ENCODE results near the gene BAZ1B.
"Not testable (repeated sequence)": the region's sequence is repeated elsewhere in the genome, so short reads cannot be mapped to it uniquely, and the experiment has no call there.

BAZ1B gene

DNA sequence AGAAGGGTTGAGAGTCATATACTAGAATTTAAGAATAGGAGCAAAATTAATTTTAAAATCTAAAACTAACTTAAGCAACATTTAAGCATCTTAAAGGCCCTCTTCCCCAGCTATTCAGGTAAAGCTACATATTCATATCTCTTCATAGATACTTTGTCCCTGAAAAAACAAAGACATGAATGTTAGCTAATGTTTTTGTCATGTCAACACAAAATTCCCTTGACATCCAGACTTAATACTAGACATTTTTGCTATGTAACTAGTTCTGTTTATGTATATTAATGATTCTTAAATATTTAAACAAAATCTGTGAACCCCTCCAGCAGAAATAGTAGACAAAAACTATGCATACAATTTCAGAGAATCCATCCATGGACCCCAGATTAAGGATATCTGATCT is 43.5 kb downstream of the BAZ1B start:
- Histone ChIP-seq H3K36me3 (ENCODE audit: control insufficient read depth, insufficient read depth, low read length) (peaks cover 39% of the 10 kb centered on the region), H3K27ac (ENCODE audit: insufficient read depth, low read depth, low read length, poor library complexity, severe bottlenecking) (no peak overlapping the region)

DNA sequence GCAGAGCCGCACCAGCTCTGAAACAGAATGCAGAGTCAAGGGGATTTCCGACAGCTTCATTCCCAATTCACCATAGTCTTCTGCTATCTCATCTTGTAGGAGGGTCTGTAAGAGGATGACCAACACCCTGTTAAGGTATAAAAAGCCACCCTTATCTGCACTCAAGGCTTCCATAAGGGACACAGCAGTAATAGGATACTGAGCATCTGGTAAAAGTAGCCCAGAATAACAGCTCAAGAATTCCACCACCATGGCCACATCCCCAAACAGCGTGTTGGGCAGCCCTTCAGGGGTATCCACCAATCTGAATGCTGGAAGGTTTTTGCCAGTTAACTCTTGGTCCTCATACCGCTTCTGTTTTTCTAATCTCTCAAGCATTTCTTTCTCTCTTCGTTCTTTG is 44.7 kb downstream of the BAZ1B start:
- Histone ChIP-seq H3K9me3 (ENCODE audit: control insufficient read depth, low read length) (no peaks in the 10 kb centered on the region), H3K36me3 (ENCODE audit: control insufficient read depth, insufficient read depth, low read length) (peaks cover 34% of the 10 kb centered on the region), H3K27me3 (ENCODE audit: control insufficient read depth, insufficient read depth, low read length, poor library complexity, severe bottlenecking) (no peaks in the 10 kb centered on the region), H3K4me3 (ENCODE audit: insufficient read depth, low read depth, low read length) (no peak overlapping the region), H3K27ac (ENCODE audit: insufficient read depth, low read depth, low read length, poor library complexity, severe bottlenecking) (no peak overlapping the region), H3K4me1 (ENCODE audit: control insufficient read depth, insufficient read depth, low read length) (no peaks in the 10 kb centered on the region)
- WGBS, 2 experiments, result 78% methylated on average over 5 of the region's 5 CpGs

More for the DNA sequence above, 43.5 kb downstream of the BAZ1B start:
- no peaks in the 10 kb centered on the region for H3K27me3 ChIP-seq (ENCODE audit: control insufficient read depth, insufficient read depth, low read length, poor library complexity, severe bottlenecking)
- H3K4me3 ChIP-seq (ENCODE audit: insufficient read depth, low read depth, low read length), result no peak overlapping the region
- H3K9me3 ChIP-seq (ENCODE audit: control insufficient read depth, low read length), result no peaks in the 10 kb centered on the region
- H3K4me1 ChIP-seq (ENCODE audit: control insufficient read depth, insufficient read depth, low read length), result no peaks in the 10 kb centered on the region

DNA sequence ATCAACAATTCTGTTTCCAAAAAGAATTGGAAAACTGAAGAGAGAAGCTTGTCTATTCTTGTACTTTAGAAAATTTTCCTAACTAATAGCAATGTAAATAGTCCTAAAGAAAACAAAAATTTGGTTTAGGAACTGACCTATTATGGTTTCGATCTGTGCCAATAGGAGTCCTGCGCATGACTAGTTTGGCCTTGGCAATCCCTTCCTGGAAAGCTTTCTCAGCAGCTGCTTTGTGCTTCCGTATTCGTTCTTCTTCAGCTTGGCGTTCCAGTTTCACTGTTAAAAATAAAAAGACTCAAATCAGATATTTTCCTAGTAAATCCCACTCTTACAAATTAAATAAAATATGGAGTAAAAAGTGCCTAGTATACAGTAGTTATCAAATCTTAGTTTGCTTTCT is 51.9 kb downstream of the BAZ1B start:
- Histone ChIP-seq H3K27ac (ENCODE audit: insufficient read depth, low read depth, low read length, poor library complexity, severe bottlenecking) (no peak overlapping the region), H3K4me3 (ENCODE audit: insufficient read depth, low read depth, low read length) (no peak overlapping the region), H3K27me3 (ENCODE audit: control insufficient read depth, insufficient read depth, low read length, poor library complexity, severe bottlenecking) (no peaks in the 10 kb centered on the region), H3K4me1 (ENCODE audit: control insufficient read depth, insufficient read depth, low read length) (no peaks in the 10 kb centered on the region), H3K9me3 (ENCODE audit: control insufficient read depth, low read length) (no peaks in the 10 kb centered on the region), H3K36me3 (ENCODE audit: control insufficient read depth, insufficient read depth, low read length) (peaks cover 36% of the 10 kb centered on the region)
- WGBS, 2 experiments, result 97 to 98% methylated on average over 5 of the region's 5 CpGs

DNA sequence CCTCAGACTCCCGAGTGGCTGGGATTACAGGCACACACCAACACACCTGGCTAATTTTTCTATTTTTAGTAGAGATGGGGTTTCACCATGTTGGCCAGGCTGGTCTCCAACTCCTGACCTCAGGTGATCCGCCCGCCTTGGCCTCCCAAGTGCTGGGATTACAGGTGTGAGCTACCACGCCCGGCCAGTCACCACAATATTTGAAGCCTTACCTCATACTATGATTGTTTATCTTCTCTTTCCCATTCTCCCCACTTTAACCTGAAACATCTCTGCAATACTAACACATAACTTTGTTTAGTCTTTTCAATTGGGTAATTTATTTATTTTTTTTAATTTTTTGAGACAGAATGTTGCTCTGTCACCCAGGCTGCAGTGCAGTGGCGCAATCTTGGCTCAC is 55.0 kb downstream of the BAZ1B start:
- H3K9me3 ChIP-seq (ENCODE audit: control insufficient read depth, low read length); H3K27me3 ChIP-seq (ENCODE audit: control insufficient read depth, insufficient read depth, low read length, poor library complexity, severe bottlenecking); H3K4me1 ChIP-seq (ENCODE audit: control insufficient read depth, insufficient read depth, low read length); H3K27ac ChIP-seq (ENCODE audit: insufficient read depth, low read depth, low read length, poor library complexity, severe bottlenecking); H3K4me3 ChIP-seq (ENCODE audit: insufficient read depth, low read depth, low read length): not testable (repeated sequence)
- H3K36me3 ChIP-seq (ENCODE audit: control insufficient read depth, insufficient read depth, low read length), result peaks cover 67% of the 10 kb centered on the region
- WGBS, 2 experiments, result 94 to 95% methylated on average over 6 of the region's 6 CpGs

DNA sequence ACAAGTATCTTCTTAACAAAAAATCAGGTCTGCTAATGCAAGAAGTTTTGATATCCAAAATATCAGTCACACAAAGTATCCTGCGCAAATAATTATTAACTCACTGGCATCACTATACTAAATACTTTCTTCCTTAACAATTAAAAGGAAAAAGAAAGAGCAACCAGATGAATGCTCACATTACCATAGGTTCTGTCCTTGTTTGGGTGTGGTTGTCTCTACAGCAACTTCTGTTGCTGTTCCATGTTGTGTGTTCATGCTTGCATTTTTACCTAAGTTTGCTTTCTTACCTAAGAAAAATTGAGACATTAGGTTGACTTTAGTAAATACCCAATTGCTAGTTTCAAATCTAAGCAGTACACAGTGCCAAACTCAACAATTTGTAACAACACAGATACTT is 56.0 kb downstream of the BAZ1B start:
- no peak overlapping the region for H3K27ac ChIP-seq (ENCODE audit: insufficient read depth, low read depth, low read length, poor library complexity, severe bottlenecking)
- H3K9me3 ChIP-seq (ENCODE audit: control insufficient read depth, low read length), result no peaks in the 10 kb centered on the region
- no peaks in the 10 kb centered on the region for H3K4me1 ChIP-seq (ENCODE audit: control insufficient read depth, insufficient read depth, low read length)
- H3K4me3 ChIP-seq (ENCODE audit: insufficient read depth, low read depth, low read length), result no peak overlapping the region
- peaks cover 71% of the 10 kb centered on the region for H3K36me3 ChIP-seq (ENCODE audit: control insufficient read depth, insufficient read depth, low read length)
- no peaks in the 10 kb centered on the region for H3K27me3 ChIP-seq (ENCODE audit: control insufficient read depth, insufficient read depth, low read length, poor library complexity, severe bottlenecking)
- 100% methylated on average over 1 of the region's 1 CpG for WGBS, 2 experiments

DNA sequence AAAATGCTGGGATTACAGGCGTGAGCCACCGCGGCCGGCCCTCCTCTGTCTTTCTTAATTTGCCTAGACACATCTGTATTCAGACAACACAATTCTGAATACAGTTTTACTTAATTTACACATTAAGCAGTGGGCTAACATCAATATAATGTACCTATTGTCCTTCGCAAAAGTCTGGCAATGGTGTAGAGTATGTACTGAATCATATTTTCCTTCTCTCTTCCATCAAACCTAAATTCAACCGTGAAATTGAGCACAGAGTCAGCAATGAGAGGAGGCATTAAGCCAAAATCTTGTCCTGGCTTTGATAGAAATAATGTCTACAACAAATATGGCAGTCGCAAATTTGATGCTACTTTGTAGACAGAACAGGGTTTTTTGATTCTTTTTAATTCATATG is 58.1 kb downstream of the BAZ1B start:
- Histone ChIP-seq H3K4me3 (ENCODE audit: insufficient read depth, low read depth, low read length) (no peak overlapping the region), H3K27me3 (ENCODE audit: control insufficient read depth, insufficient read depth, low read length, poor library complexity, severe bottlenecking) (no peaks in the 10 kb centered on the region), H3K4me1 (ENCODE audit: control insufficient read depth, insufficient read depth, low read length) (no peaks in the 10 kb centered on the region), H3K27ac (ENCODE audit: insufficient read depth, low read depth, low read length, poor library complexity, severe bottlenecking) (no peak overlapping the region), H3K36me3 (ENCODE audit: control insufficient read depth, insufficient read depth, low read length) (peaks cover 75% of the 10 kb centered on the region), H3K9me3 (ENCODE audit: control insufficient read depth, low read length) (no peaks in the 10 kb centered on the region)
- WGBS, 2 experiments, result 95 to 96% methylated on average over 7 of the region's 7 CpGs

DNA sequence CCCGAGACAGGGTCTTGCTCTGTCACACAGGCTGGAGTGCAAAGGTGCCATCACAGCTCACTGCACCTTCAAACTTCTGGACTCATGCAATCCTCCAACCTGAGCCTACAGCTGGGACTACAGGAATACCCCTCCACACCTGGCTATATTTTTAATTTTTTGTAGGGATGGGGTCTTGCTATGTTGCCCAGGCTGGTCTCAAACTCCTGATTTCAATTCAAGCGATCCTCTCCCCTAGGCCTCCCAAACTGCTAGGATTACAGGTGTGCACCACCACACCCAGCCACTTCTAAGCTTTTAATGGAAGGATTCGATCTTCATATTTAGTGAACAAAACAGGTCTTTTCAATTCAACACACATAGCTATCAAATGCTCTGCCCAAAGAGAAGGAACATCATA is 58.8 kb downstream of the BAZ1B start:
- Histone ChIP-seq H3K27ac (ENCODE audit: insufficient read depth, low read depth, low read length, poor library complexity, severe bottlenecking) (no peak overlapping the region), H3K4me1 (ENCODE audit: control insufficient read depth, insufficient read depth, low read length) (no peaks in the 10 kb centered on the region), H3K27me3 (ENCODE audit: control insufficient read depth, insufficient read depth, low read length, poor library complexity, severe bottlenecking) (no peaks in the 10 kb centered on the region), H3K4me3 (ENCODE audit: insufficient read depth, low read depth, low read length) (no peak overlapping the region), H3K36me3 (ENCODE audit: control insufficient read depth, insufficient read depth, low read length) (peaks cover 82% of the 10 kb centered on the region), H3K9me3 (ENCODE audit: control insufficient read depth, low read length) (no peaks in the 10 kb centered on the region)
- 88 to 90% methylated on average over 3 of the region's 3 CpGs for WGBS, 2 experiments

DNA sequence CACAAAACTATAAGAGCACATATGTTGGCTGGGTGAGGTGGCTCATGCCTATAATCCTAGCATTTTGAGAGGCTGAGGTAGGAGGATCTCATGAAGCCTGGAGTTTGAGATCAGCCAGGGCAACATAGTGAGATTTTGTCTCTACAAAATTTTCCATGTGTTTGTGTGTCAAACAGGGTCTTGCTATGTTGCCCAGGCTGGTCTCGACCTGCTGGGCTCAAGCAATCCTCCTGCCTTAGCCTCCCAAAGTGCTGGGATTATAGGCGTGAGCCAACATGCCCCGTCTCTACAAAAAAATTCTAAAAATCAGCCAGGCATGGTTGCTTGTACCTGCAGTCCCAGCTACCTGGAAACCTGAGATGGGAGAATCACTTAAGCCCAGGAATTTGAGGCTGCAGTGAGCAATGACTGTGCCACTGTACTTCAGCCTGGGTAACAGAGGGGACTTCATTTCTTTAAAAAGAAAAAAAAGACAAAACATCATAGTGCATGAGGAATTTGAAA is 60.3 kb downstream of the BAZ1B start:
- Histone ChIP-seq H3K9me3 (ENCODE audit: control insufficient read depth, low read length) (no peaks in the 10 kb centered on the region), H3K36me3 (ENCODE audit: control insufficient read depth, insufficient read depth, low read length) (peaks cover 83% of the 10 kb centered on the region)
- 95 to 97% methylated on average over 3 of the region's 3 CpGs for WGBS, 2 experiments

DNA sequence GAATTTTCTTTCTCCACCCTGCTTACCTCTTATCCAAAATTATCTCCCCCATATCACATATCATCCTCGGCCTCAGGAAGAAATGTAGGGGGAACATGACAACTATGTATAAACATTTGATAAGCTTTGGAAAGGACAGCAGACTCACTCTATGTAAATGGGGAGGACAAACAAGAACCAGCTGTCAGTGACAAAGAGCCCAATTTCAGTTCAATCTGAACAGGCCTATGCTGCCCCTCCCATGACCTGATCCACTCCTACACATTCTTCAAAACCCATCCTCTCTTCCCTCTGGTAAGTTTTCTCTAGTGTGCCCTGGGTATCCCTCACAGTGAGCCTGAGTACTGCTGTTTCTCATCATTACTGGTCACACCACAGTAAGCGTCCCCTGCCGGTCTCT is 67.7 kb downstream of the BAZ1B start:
- Histone ChIP-seq H3K9me3 (ENCODE audit: control insufficient read depth, low read length) (no peaks in the 10 kb centered on the region), H3K27me3 (ENCODE audit: control insufficient read depth, insufficient read depth, low read length, poor library complexity, severe bottlenecking) (no peaks in the 10 kb centered on the region), H3K4me1 (ENCODE audit: control insufficient read depth, insufficient read depth, low read length) (no peaks in the 10 kb centered on the region), H3K36me3 (ENCODE audit: control insufficient read depth, insufficient read depth, low read length) (peaks cover 55% of the 10 kb centered on the region), H3K27ac (ENCODE audit: insufficient read depth, low read depth, low read length, poor library complexity, severe bottlenecking) (no peak overlapping the region), H3K4me3 (ENCODE audit: insufficient read depth, low read depth, low read length) (no peak overlapping the region)
- WGBS, 2 experiments, result 87 to 93% methylated on average over 2 to 3 of the region's 3 CpGs

More for the DNA sequence above, 60.3 kb downstream of the BAZ1B start:
- Histone ChIP-seq H3K4me1 (ENCODE audit: control insufficient read depth, insufficient read depth, low read length) (no peaks in the 10 kb centered on the region), H3K4me3 (ENCODE audit: insufficient read depth, low read depth, low read length) (no peak overlapping the region), H3K27me3 (ENCODE audit: control insufficient read depth, insufficient read depth, low read length, poor library complexity, severe bottlenecking) (no peaks in the 10 kb centered on the region), H3K27ac (ENCODE audit: insufficient read depth, low read depth, low read length, poor library complexity, severe bottlenecking) (no peak overlapping the region)

DNA sequence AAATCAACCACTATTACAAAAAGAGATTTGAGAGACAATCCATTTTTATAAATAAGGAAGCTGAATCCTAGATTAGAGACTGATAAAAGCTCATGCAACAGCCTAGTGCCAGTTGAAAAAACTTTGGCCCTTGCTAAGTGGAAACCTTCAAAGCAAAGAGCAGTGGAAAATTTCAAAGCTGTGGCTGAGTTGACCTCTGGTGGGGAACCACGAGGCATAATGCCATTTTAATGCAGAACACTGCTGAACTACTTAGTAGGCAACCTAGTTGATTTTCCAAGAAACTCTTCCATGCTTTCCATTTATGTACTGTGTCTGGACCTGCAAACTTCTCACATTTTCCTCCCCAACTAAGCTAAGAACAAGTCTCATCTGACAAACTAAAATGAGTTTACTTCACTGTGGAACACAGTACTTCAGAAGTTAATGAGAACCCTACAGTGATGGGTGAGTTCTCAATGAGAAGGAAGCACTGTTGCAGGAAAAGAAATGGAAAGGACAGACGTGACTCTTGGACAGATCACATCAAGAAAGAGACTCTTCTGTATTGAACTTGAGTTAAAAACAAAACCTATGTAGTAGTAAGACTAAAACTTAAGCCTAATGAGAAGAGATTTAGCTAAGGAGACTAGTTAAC is 69.0 kb downstream of the BAZ1B start:
- no peak overlapping the region for H3K27ac ChIP-seq (ENCODE audit: insufficient read depth, low read depth, low read length, poor library complexity, severe bottlenecking)
- no peak overlapping the region for H3K4me3 ChIP-seq (ENCODE audit: insufficient read depth, low read depth, low read length)
- WGBS, 2 experiments, result 88 to 93% methylated on average over 2 of the region's 2 CpGs
- H3K36me3 ChIP-seq (ENCODE audit: control insufficient read depth, insufficient read depth, low read length), result peaks cover 54% of the 10 kb centered on the region
- no peaks in the 10 kb centered on the region for H3K9me3 ChIP-seq (ENCODE audit: control insufficient read depth, low read length)
- no peaks in the 10 kb centered on the region for H3K27me3 ChIP-seq (ENCODE audit: control insufficient read depth, insufficient read depth, low read length, poor library complexity, severe bottlenecking)
- H3K4me1 ChIP-seq (ENCODE audit: control insufficient read depth, insufficient read depth, low read length), result no peaks in the 10 kb centered on the region

Measured in ectodermal cell (in vitro differentiated cells).